CD14-positive monocyte (primary cell): ENCODE data around the gene FERMT2. TPM values are rescaled to one million over a fixed set of nuclear protein-coding genes. Genes with fewer than 3 reads are reported as not detected.

Experiments used
- DNase-seq, 3 donors: peaks; one replicate each; pipeline ENCODE4 v3.0.0-alpha.2; 2011 to 2022
- H2AFZ ChIP-seq: 2 replicates; pipeline ENCODE4 v1.6.0; 2012; ENCODE audit warnings: mild to moderate bottlenecking, low read depth, low read length, inconsistent platforms; ENCODE audit not compliant: insufficient read depth, poor library complexity, severe bottlenecking
- H3K27ac ChIP-seq, 2 donors: 1 replicate in 1 of 2; 2 replicates in 1 of 2; pipeline ENCODE4 v1.5.1; 2012 to 2013; ENCODE audit warnings: low read length in 2 of 2, control low read depth in 1 of 2, inconsistent platforms in 1 of 2, low read depth in 1 of 2, mild to moderate bottlenecking in 1 of 2
- H3K27me3 ChIP-seq, 2 donors: one replicate each; pipeline versions ENCODE4 v1.6.0 to v1.6.1; 2011 to 2013; ENCODE audit warnings: low read length in 2 of 2; ENCODE audit not compliant: control insufficient read depth in 2 of 2, insufficient read depth in 2 of 2
- H3K36me3 ChIP-seq, 2 donors: replicated peaks in 1 of 2; 1 replicate in 1 of 2; 2 replicates in 1 of 2; pipeline versions ENCODE4 v1.5.1 to v1.6.1; 2012 to 2013; ENCODE audit warnings: low read length in 2 of 2, control low read depth in 1 of 2, inconsistent platforms in 1 of 2, mild to moderate bottlenecking in 1 of 2; ENCODE audit not compliant: insufficient read depth in 2 of 2, control insufficient read depth in 1 of 2
- H3K4me1 ChIP-seq, 2 donors: 1 replicate in 1 of 2; 2 replicates in 1 of 2; pipeline versions ENCODE4 v1.5.1 to v1.6.1; 2012 to 2013; ENCODE audit warnings: low read length in 2 of 2, control low read depth in 1 of 2, inconsistent platforms in 1 of 2, mild to moderate bottlenecking in 1 of 2, moderate library complexity in 1 of 2; ENCODE audit not compliant: insufficient read depth in 2 of 2, control insufficient read depth in 1 of 2
- H3K4me2 ChIP-seq: replicated peaks from 2 replicates; pipeline ENCODE3; 2012; ENCODE audit warnings: low read length, moderate library complexity, mild to moderate bottlenecking; ENCODE audit not compliant: poor library complexity, severe bottlenecking; ENCODE audit errors: extremely low read depth
- H3K4me3 ChIP-seq, 3 experiments: fragments of 200-600 bp in 1 of 3; sonication (generic) in 1 of 3; replicated peaks in 1 of 3; 1 replicate in 2 of 3; 2 replicates in 1 of 3; pipeline ENCODE4 v1.5.1; 2011 to 2013; ENCODE audit warnings: low read length in 3 of 3, mild to moderate bottlenecking in 3 of 3, control low read depth in 2 of 3, low read depth in 2 of 3, inconsistent platforms in 1 of 3, moderate library complexity in 1 of 3
- H3K79me2 ChIP-seq: 2 replicates; pipeline ENCODE4 v1.6.0; 2012; ENCODE audit warnings: mild to moderate bottlenecking, control low read depth, inconsistent platforms, low read length, moderate library complexity; ENCODE audit not compliant: insufficient read depth
- H3K9ac ChIP-seq: 2 replicates; pipeline ENCODE4 v1.6.0; 2017; ENCODE audit warnings: low read length, mild to moderate bottlenecking; ENCODE audit not compliant: insufficient read depth, poor library complexity, severe bottlenecking
- H3K9me3 ChIP-seq, 2 donors: replicated peaks in 1 of 2; 1 replicate in 1 of 2; 2 replicates in 1 of 2; pipeline versions ENCODE4 v1.5.1 to v1.6.1; 2012 to 2013; ENCODE audit warnings: low read length in 2 of 2, control low read depth in 1 of 2; ENCODE audit not compliant: control insufficient read depth in 1 of 2, insufficient read depth in 1 of 2
- H4K20me1 ChIP-seq: 2 replicates; pipeline ENCODE4 v1.6.0; 2012; ENCODE audit warnings: mild to moderate bottlenecking, low read length, control low read depth, moderate library complexity; ENCODE audit not compliant: insufficient read depth
- H3K27ac Mint-ChIP-seq, 7 donors: one replicate each; pipeline ENCODE4 v1.8.0; 2020; ENCODE audit warnings: mild to moderate bottlenecking in 7 of 7, mixed read lengths in 7 of 7, moderate library complexity in 6 of 7, inconsistent platforms in 2 of 7
- H3K27me3 Mint-ChIP-seq, 3 donors: one replicate each; pipeline ENCODE4 v1.8.0; 2021 to 2022; ENCODE audit warnings: low read depth in 3 of 3, mild to moderate bottlenecking in 3 of 3, mixed read lengths in 3 of 3, moderate library complexity in 3 of 3, inconsistent platforms in 1 of 3
- H3K36me3 Mint-ChIP-seq, 2 donors: one replicate each; pipeline ENCODE4 v1.8.0; 2020; ENCODE audit warnings: mixed read lengths in 2 of 2, inconsistent platforms in 1 of 2, mild to moderate bottlenecking in 1 of 2
- H3K4me1 Mint-ChIP-seq: one replicate; pipeline ENCODE4 v1.8.0; 2020; ENCODE audit warnings: mild to moderate bottlenecking, mixed read lengths
- H3K4me3 Mint-ChIP-seq, 2 donors: one replicate each; pipeline ENCODE4 v1.8.0; 2020; ENCODE audit warnings: mild to moderate bottlenecking in 2 of 2, mixed read lengths in 2 of 2, moderate library complexity in 1 of 2
- H3K9me3 Mint-ChIP-seq, 7 donors: one replicate each; pipeline ENCODE4 v1.8.0; 2020 to 2022; ENCODE audit warnings: mixed read lengths in 7 of 7, mild to moderate bottlenecking in 6 of 7, moderate library complexity in 6 of 7, inconsistent platforms in 2 of 7
- CTCF ChIP-seq: fragments of 200-600 bp; IDR thresholded peaks from one replicate; pipeline ENCODE4 v1.8.0; 2022; ENCODE audit warnings: antibody characterized with exemption, mild to moderate bottlenecking
- WGBS: methylation state at CpG from one replicate; pipeline ENCODE4 v1.1.5; 2013; ENCODE audit warnings: missing lambda C conversion rate; ENCODE audit not compliant: insufficient coverage; 5-methylcytosine and 5-hydroxymethylcytosine counted together
- intact Hi-C, 2 donors: fragments of 100-400 bp; cut with micrococcal nuclease; formaldehyde crosslinking; loops; one replicate each; pipeline versions ENCODE4 v1.15.0 to v1.15.1; 2023
- polyA plus RNA-seq, 3 donors: library from polyadenylated mRNA; depleted of rRNA in 1 of 3; unstranded in 2 of 3; stranded (reverse) in 1 of 3; fragments of 300-500 nt in 2 of 3; fragments of >200 nt in 1 of 3; fragmentation: Illumina TruSeq in 2 of 3; gene quantifications; 1 replicate in 2 of 3; 2 replicates in 1 of 3; pipeline ENCODE4 v1.2.3, GENCODE V29; 2012 to 2021

The FERMT2 gene
- polyA plus RNA-seq, 3 donors, result not detected

- H3K27ac Mint-ChIP-seq, result no peak overlapping the region
Observed at GRCh38 chr14:52878469-52878868, 72.4 kb downstream of the FERMT2 start.

GRCh38 chr14:52877628-52878027, 73.2 kb downstream of the FERMT2 start:
- Mint-ChIP-seq H3K27ac (no peak overlapping the region), H3K9me3 (no peaks in the 10 kb centered on the region), H3K4me1 (peaks cover 7% of the 10 kb centered on the region), H3K27me3 (peaks cover 0 to 1% (median 0%) of the 10 kb centered on the region in 3 donors), H3K36me3 (no peaks in the 10 kb centered on the region), H3K4me3 (no peak overlapping the region)
- Histone ChIP-seq H2AFZ (no peak overlapping the region), H3K27ac (no peak overlapping the region), H3K9me3 (no peaks in the 10 kb centered on the region), H3K27me3 (no peaks in the 10 kb centered on the region), H3K36me3 (no peaks in the 10 kb centered on the region), H3K4me2 (no peak overlapping the region), H4K20me1 (no peaks in the 10 kb centered on the region), H3K4me3 (no peak overlapping the region), H3K9ac (no peak overlapping the region), H3K4me1 (peaks cover 8 to 11% of the 10 kb centered on the region in 2 donors), H3K79me2 (no peaks in the 10 kb centered on the region)
- DNase-seq, result no peak
- intact Hi-C loops, result loop anchor here in 1 of 2 donors (10.0 kb wide), 1 partner anchor 87 kb away; no protein-coding TSS in a partner anchor
- WGBS, result no CpG with 5 or more reads among the region's 2 CpGs
- TF ChIP-seq CTCF, result no peak

More at GRCh38 chr14:52878469-52878868, 72.4 kb downstream of the FERMT2 start:
- H3K4me3 ChIP-seq, result no peak overlapping the region
- no peaks in the 10 kb centered on the region for H4K20me1 ChIP-seq
- H3K27ac ChIP-seq, result no peak overlapping the region
- no peak for TF ChIP-seq CTCF
- H3K9me3 ChIP-seq, result no peaks in the 10 kb centered on the region
- H3K27me3 ChIP-seq, result no peaks in the 10 kb centered on the region
- DNase-seq, result no peak
- H3K79me2 ChIP-seq, result no peaks in the 10 kb centered on the region
- H3K9me3 Mint-ChIP-seq, result no peaks in the 10 kb centered on the region
- no peak overlapping the region for H2AFZ ChIP-seq
- peaks cover 4% of the 10 kb centered on the region for H3K4me1 Mint-ChIP-seq
- intact Hi-C loops, result loop anchor here in 1 of 2 donors (10.0 kb wide), 1 partner anchor 86 kb away; no protein-coding TSS in a partner anchor
- H3K36me3 ChIP-seq, result no peaks in the 10 kb centered on the region
- H3K36me3 Mint-ChIP-seq, result no peaks in the 10 kb centered on the region
- no peak overlapping the region for H3K4me2 ChIP-seq
- no peak overlapping the region for H3K9ac ChIP-seq
- H3K27me3 Mint-ChIP-seq, result peaks cover 0 to 1% (median 0%) of the 10 kb centered on the region in 3 donors
- H3K4me1 ChIP-seq, result peaks cover 3 to 6% of the 10 kb centered on the region in 2 donors
- 100% methylated on average over 1 of the region's 3 CpGs for WGBS
- H3K4me3 Mint-ChIP-seq, result no peak overlapping the region
